Measurements from ENCODE around the gene ERCC8.
A peak's percentile ranks its signal among the peaks of the same experiment; 100 is the strongest.
"Not testable (repeated sequence)": the region's sequence is repeated elsewhere in the genome, so short reads cannot be mapped to it uniquely, and the experiment has no call there.

Gene ERCC8, protein sequence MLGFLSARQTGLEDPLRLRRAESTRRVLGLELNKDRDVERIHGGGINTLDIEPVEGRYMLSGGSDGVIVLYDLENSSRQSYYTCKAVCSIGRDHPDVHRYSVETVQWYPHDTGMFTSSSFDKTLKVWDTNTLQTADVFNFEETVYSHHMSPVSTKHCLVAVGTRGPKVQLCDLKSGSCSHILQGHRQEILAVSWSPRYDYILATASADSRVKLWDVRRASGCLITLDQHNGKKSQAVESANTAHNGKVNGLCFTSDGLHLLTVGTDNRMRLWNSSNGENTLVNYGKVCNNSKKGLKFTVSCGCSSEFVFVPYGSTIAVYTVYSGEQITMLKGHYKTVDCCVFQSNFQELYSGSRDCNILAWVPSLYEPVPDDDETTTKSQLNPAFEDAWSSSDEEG

DNA sequence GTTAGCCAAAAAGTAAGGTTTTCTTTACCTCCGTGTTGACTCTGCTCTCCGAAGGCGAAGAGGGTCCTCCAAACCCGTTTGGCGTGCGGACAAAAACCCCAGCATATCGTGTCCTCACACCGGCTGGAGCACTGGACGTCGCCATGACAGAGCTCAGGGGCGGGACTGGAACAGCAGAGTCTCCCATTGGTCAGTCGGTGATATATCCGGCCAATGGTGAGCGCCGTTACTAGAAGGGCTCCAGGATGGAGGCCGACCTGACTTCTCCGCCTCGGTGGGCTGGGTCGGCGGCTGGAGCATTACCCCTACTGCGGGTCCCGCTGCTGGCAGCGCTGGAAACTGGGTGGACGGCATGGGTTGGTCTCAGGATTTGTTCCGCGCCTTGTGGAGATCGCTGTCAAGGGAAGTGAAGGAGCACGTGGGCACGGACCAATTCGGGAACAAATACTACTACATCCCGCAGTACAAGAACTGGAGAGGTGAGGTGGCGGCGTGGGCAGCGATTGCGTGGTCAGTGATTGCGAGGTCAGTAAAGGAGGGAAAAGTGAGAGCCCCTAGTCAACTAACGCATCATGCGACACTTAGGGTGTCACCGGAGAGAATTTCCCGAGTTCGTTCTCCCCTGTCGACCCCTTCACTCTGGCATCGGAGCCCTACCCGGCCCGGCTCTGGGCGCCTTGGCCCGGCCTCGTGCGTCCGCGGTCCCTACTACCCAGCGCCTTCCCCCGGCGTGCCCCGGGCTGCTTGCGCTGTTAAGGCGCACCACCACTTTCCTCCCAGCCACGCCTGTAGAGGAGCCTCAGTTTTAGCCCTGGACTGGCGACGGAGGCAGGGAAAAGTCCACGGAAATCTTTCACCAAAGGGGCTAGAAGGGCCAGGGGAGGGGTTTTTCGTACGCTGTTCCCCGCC, at the start of gene ERCC8, which contains the start of gene NDUFAF2:
ERCC8 (minus strand) TSS at position 167 of the 909 bp plus-strand sequence; CDS start at position 105, 62 bp downstream.
NDUFAF2 (plus strand) TSS at position 302 of the 909 bp plus-strand sequence; CDS start at position 353, 51 bp downstream.
- peak; percentile 73 for DNase-seq (ENCODE audit: low read depth, low spot score)

DNA sequence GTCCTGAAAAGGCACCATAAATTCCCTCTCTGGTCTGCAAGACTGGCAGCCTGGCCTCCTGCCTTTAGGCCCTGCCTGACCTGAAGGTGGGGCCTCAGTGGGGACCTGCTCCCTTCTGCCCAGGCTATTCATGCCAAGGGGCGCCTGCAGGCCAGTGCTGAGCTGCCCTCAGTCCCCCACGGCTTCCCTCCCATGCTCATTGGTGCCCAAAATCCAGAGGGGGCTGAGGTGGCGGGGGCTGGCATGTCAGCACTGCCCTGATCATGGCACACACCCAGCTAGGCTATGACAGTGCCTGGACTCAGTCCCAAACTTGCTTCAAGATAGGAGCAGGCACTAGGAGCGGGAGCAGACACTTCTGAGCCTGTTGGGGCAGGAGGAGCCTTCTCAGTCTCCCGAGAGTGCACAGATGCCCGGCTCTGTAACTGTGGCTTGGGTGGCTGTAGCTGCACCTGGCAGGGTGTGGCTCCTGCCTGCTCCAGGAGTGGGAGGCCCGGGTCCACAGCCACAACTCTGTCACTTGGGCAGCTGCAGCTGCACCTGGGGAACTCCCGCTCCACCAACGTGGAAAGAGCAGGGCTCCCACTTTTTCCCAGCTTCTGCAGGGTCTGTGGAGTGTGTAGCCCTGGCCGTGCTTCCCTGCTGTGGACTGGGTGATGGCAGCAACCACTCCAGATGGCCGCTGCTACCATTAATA, 49.2 kb upstream of the ERCC8 start:
- no peak for DNase-seq (ENCODE audit: low read depth, low spot score)

DNA sequence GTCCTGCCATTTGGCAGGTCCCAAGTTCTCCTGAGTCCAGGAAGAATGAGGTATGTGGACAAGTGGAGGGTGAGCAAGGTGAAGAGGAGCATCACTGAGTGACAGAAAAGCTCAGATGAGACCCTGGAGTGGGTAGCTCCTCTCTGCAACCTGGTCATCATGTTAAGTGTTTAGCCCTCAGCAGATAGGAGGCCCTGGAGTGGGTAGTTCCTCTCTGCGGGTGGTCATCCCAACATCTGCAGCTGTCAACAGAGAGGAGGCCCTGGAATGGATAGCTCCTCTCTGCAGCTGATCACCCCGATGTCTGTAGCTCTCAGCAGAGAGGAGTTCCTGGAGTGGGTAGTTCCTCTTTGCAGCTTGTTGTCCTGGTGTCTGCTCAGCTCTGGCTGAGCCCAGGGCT, 48.6 kb upstream of the ERCC8 start:
- DNase-seq (ENCODE audit: low read depth, low spot score) = no peak

DNA sequence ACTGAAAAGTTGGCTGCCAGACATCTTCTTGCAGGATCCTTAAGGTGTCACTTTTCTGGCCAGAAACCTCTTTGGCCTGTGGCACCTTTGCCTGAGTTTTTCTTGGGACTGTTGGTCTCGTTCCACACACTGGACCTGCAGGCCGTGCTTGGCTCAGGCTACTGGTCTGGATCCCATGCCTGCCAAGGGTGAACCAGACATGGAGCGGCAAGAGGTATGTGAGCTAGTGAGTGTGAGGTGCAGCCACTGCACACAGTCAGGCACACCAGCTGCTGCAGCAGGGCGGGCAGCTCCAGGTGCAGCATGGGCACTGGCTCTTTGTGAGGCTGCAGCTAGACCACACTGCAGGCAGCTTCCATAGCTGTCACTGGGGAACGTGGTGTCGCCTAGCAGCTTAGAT, 48.0 kb upstream of the ERCC8 start:
- DNase-seq (ENCODE audit: low read depth, low spot score) = no peak

DNA sequence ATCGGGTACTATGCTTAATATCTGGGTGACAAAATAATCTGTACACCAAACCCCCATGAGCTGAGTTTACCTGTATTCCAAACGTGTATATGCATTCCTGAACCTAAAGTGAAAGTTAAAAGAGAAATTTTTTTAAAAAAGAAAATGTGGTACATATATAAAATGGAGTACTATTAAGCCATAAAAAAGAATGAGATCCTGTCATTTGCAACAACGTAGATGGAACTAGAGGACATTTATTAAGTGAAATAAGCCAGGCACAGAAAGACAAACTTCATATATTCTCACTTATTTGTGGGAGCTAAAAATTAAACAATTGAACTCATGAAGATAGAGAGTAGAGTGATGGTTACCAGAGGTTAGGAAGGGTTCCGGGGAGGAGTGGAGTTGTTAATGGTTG, 44.9 kb upstream of the ERCC8 start:
- no peak for DNase-seq (ENCODE audit: low read depth, low spot score)

DNA sequence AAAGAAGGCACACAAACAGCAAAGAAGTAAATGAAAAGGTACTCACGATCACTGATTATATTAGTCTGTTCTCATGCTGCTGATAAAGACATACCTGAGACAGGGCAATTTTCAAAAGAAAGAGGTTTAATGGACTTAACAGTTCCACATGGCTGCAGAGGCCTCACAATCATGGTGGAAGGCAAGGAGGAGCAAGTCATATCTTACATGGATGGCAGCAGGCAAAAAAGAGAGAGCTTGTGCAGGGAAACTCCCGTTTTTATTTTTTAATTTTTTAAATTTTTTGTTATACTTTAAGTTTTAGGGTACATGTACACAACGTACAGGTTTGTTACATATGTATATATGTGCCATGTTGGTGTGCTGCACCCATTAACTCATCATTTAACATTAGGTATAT, 37.3 kb upstream of the ERCC8 start:
- DNase-seq (ENCODE audit: low read depth, low spot score) = not testable (repeated sequence)

DNA sequence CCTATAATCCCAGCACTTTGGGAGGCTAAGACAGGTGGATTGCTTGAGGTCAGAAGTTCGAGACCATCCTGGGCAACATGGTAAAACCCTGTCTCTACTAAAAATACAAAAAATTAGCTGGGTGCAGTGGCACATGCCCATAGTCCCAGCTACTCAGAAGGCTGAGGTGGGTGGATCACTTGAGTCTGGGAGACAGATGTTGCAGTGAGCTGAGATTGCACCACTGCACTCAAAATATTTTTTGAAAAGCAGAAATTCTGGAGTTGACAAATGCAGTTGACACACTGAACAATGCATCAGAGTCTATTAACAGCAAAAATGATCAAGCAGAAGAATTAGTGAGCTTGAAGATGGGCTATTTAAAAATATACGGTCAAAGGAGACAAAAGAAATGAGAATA, 35.6 kb upstream of the ERCC8 start:
- DNase-seq (ENCODE audit: low read depth, low spot score) = no peak

DNA sequence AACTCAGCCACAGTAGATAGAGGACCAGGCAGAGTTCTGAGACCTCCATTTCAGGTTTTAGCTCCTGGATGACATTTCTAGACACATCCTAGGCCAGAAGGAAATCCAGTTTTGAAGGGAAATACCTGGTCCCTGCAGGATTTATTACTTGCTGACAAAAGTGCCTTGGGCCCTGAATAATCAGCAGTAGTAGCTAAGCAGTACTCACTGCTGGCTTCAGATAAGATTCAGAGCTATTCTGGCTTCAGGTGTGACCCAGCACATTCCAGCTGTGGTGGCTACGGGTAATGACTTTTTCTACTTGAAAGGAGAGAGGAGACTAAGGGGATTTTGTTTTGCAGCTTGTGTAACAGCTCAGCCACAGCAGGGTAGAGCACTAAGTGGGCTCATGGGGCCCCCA, 34.1 kb upstream of the ERCC8 start:
- DNase-seq (ENCODE audit: low read depth, low spot score) = no peak

DNA sequence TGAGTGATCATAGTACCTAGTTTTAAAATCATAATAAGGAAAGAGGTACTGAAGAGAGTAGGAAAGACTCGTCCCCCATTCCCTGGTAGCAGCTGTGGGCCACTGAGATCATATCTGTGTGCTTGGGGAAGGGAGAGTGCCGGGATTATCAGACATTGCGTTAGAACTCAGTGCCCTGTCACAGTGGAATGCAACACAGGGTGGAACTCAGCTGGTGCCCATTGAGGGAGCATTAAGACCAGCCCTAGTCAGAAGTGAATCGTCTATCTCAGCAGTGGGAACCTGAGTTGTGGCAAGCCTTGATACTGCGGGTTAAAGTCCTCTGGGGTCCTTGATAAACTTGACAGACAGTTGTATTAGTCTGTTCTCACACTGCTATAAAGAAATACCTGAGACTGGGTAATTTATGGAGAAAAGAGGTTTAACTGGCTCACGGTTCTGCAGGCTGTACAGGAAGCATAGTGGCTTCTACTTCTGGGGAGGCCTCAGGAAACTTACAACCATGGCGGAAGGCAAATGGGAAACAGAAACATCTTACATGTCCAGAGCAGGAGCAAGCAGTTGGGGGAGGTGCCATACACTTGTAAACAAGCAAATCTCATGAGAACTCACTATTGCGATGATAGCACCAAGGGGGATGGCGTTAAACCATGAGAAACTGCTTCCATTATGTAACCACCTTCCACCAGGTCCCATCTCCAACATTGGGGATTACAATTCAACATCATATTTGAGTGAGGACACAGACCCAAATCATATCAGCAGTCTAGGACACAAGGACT, 33.3 kb upstream of the ERCC8 start:
- no peak for DNase-seq (ENCODE audit: low read depth, low spot score)

DNA sequence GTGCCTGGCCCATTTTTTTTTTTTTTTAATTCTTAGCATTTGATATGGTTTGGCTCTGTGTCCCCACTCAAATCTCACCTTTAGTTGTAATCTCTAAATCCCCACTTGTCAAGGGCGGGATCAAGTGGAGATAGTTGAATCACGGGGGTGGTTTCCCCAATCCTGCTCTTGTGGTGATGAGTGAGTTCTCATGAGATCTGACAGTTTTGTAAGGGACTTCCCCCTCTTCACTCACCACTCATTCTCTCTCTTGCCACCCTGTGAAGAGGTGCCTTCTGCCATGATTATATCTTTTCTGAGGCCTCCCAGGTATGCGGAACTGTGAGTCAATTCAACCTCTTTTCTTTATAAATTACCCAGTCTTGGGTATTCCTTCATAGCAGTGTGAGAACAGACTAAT, 27.4 kb upstream of the ERCC8 start:
- DNase-seq (ENCODE audit: low read depth, low spot score) = no peak

DNA sequence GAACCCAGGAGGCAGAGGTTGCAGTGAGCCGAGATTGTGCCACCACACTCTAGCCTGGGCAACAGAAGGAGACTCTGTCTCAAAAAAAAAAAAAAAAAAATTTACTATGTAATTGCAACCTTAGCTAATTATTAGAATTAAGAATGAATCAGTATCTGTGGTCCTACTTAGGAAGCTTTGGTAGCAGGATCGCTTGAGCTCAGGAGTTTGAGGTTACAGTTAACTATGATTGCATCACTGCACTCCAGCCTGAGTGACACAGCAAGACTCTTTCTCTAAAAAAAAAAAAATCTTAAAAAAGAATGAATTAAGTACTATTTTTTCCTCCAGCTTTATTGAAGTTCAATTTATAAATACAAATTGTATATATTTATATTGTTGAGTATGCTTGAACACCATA, 16.8 kb upstream of the ERCC8 start:
- DNase-seq (ENCODE audit: low read depth, low spot score) = no peak

DNA sequence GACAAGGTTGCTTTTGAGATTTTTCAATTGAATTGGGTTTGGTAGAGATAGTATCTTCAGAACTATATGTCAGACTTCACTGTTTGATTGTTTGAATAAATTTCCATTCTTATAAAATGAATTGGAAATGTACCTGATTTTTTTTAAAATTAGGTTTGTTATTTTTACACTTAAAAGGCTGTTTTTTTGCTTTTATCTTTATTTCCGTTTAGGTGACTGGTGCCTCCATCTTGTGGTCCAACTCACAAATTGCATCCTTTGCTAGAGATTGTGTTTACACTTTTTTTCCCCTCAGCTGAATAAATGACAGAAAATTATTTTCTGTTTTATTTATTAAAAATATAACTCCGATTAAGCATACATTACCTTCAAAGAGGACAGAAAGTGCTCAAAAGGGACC, 15.7 kb upstream of the ERCC8 start:
- no peak for DNase-seq (ENCODE audit: low read depth, low spot score)

DNA sequence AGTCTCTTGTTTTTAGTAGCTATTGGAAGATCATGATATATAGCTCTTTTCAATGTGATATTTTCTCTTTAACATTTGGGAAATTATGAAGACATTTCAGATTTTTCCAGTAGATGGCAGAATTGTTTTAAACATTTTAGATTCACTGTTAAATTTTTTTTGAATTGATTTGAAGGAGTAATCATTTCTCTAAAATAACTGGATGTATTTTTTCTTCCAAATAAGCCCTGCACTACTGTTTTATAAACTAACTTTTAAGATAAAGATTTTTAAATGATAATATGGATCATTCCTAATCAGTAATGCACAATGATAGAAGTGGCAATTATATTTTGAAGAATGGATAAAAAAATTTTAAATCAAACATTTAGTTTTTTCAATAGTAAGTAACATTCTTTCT, 14.3 kb upstream of the ERCC8 start:
- DNase-seq (ENCODE audit: low read depth, low spot score) = no peak

DNA sequence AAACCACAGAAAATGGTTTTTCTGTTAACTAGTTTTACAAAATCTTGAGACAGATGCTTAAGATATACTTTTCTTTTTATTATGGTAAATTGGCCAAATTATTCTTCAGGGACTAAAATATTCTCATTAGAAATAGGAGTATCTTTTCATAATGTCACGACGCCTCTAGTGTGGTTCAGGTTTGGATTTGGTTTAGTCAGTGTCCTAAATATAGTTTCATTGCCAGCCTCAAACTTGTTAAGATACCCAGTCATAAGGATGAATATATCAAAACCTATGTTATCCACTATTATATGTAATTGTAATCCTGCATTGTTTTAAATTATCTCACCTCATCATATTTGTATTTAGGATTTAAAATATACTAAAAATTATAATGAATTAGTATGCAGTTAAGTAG, 13.8 kb upstream of the ERCC8 start:
- DNase-seq (ENCODE audit: low read depth, low spot score) = no peak

DNA sequence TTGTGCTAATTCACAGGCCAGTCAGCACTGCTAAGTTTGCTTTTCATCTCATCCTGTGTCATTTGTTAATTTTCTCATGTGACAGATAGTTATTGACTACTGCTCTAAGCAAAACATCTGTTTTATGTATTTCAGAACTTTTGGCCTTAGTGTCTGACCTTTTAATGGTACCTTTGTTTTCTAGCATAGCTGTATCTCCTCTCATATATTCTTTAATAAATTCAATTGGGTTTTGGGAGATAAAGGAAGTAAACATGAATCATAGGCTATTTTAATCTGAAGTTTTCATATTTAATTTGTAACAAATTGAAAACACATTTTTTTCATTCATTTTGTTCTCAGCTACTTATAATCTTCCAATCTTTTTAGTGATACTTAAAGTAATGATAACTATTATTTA, 13.2 kb upstream of the ERCC8 start:
- DNase-seq (ENCODE audit: low read depth, low spot score) = no peak

DNA sequence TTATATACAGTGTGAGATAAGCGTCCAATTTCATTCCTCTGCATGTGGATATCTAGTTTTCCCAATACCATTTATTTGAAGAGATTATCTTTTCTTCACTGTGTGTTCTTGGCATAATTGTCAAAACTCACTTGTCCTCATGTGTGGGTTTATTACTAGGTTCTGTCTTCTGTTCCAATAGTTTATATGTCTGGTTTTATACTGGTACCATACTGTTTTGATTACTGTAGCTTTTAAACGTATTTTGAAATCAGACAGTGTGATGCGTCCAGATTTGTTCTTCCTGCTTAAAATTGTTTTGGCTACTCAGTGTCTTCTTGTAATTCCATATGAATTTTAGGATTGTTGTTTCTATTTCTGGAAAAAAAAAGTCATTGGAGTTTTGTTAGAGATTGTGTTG, 10.4 kb upstream of the ERCC8 start:
- DNase-seq (ENCODE audit: low read depth, low spot score) = no peak

DNA sequence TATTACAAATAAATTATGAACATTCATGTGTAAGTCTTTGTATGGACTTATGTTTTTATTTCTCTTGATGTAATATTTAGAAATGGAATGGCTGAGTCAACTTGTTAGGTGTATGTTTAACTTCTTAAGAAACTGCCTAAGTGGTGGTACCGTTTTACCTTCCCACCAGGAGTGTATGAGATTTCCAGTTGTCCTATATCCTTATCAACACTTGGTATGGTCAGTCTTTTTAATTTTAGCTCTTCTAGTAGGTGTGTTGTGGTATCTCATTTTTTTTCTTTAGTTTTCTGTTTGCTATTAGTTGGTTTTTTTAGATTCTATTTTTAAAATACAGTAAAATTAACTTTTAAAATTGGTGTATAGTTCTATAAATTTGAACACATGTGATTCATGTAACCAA, 3.9 kb upstream of the ERCC8 start:
- no peak for DNase-seq (ENCODE audit: low read depth, low spot score)

DNA sequence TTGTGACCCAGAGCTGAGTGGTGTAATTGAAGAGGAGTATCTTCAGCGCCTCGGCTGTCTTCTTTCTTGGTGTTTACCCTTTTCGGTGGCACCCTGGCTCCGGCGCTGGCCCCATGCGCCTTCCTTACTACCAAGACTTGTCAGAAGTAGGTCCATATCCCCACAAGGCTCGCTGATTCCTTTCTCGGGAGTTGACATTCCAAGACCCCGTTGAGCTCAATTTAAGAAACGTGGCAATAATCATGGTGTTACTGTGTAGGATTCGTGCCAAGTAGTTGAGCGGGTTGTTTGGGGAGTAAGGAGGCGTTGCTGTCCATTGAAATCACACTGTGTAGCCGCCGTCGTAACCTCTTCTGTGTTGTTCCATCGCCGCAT, 930 bp upstream of the ERCC8 start:
- DNase-seq (ENCODE audit: low read depth, low spot score) = no peak

DNA sequence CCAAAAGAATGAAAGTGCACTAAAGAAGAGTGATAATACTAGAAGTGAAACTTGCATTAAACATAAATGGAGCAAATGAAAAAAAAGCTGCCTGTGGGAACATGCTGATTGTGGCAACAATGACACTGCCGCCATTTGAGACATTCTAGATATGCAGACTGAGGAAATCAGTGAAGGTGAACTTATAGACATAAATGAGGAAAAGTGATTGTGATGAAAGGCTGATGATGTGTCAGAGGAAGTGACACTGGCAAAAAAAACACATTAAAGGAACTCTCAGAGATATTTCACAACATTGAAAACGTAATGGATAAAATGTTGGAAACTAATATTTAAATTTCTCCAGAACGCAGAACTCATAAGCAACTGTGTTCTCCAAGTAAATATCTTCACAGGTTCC, 1.2 kb downstream of the ERCC8 start:
- no peak for DNase-seq (ENCODE audit: low read depth, low spot score)

DNA sequence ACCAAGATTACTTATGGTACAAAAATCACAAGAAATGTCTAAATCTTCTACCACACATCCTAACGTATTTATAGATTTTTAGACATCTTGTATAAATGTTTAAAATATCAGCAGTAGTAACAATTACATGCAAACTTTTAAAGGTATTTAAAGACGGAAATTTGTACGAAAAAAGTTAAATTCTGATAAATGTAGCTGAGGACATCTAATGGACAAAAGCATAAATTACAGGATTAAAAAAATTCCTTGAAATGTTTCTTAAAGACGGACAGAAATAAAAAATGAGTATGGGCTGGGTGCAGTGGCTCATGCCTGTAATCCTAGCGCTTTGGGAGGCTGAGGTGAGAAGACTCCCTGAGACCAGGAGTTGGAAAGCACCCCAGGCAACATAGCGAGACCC, 15.8 kb downstream of the ERCC8 start:
- no peak for DNase-seq (ENCODE audit: low read depth, low spot score)

DNA sequence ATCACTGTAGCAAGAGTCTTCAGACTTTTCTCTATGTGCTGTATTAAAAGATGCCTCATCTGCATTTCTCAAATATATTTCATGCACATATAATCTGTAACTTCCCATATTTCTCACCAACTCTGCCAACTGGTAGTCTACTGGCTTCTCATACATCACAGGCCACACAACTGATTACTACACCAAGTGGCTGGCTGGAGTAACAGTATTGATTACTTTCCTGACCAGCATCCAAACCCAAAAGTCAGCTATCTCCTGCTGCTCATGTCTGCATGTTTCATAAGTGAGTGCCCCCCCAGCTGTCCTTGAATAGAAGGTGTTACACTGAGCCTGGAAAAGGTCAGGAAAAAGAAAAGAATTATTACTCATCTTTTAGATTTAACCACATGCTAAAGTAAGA, 17.4 kb downstream of the ERCC8 start:
- no peak for DNase-seq (ENCODE audit: low read depth, low spot score)
